ENCODE results near the gene PRG2.

The PRG2 gene

DNA sequence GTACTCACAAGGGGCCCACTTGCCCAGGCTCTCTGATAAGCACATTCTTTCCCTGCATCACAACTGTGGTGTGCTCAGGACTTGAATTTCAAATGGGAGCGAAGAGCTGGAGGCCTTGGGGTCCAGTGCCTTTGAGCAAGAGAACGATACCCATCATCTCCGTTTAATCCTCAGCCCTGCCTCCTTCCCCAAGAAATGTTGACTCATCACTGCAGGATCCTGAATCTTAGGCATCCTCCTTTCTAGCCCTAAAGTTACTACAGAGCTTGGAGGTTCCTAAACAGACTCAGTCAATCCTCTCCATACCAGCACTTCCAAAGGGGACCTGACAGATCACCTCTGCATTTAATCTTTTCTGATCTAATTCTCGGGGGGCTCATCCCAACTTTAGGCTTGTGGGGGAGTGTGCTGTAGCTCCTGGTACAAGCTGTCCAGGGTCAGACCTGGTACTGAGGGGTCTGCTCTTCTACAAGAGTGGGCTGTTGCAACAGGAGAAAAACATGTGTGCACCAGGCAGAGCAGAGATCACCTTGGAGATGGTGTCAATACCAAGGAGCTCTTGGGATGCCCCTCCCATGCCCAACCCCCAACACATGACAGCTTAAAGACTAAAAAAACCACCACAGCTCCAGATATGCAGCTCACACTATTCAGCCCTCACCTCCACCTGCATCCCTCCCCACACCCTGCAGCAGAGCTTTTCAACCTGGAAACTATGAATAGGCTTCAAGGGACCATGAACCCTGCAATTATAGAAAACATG is 3.9 kb upstream of the PRG2 start:
- no peak overlapping the region for H3K4me3 Mint-ChIP-seq
- no peak overlapping the region for H3K27ac Mint-ChIP-seq
- peaks cover 2% of the 10 kb centered on the region for H3K36me3 Mint-ChIP-seq
- H3K27me3 Mint-ChIP-seq: no peaks in the 10 kb centered on the region
- H3K4me1 Mint-ChIP-seq (ENCODE audit: low read depth): no peaks in the 10 kb centered on the region
- no peaks in the 10 kb centered on the region for H3K9me3 Mint-ChIP-seq (ENCODE audit: low read depth)

DNA sequence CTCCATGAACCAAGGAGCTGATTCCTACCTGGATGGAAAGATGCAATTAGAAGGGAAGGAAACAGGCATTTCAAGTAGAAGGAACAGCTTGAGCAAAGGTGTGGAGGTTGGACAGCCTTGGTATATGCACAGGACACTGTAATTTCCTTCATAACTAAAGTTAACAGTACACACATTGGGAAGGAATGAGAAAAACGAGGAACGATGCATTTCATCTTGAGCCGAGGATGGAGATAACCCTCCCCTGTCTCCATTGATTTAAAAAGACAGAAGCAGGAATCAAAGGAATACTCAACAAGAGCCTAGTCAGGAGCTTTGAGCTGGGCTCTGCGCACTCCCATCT is 2.3 kb upstream of the PRG2 start:
- no peaks in the 10 kb centered on the region for H3K9me3 Mint-ChIP-seq (ENCODE audit: low read depth)
- H3K36me3 Mint-ChIP-seq: peaks cover 2% of the 10 kb centered on the region
- H3K27ac Mint-ChIP-seq: no peak overlapping the region
- no peaks in the 10 kb centered on the region for H3K27me3 Mint-ChIP-seq
- H3K4me3 Mint-ChIP-seq: no peak overlapping the region
- no peaks in the 10 kb centered on the region for H3K4me1 Mint-ChIP-seq (ENCODE audit: low read depth)

DNA sequence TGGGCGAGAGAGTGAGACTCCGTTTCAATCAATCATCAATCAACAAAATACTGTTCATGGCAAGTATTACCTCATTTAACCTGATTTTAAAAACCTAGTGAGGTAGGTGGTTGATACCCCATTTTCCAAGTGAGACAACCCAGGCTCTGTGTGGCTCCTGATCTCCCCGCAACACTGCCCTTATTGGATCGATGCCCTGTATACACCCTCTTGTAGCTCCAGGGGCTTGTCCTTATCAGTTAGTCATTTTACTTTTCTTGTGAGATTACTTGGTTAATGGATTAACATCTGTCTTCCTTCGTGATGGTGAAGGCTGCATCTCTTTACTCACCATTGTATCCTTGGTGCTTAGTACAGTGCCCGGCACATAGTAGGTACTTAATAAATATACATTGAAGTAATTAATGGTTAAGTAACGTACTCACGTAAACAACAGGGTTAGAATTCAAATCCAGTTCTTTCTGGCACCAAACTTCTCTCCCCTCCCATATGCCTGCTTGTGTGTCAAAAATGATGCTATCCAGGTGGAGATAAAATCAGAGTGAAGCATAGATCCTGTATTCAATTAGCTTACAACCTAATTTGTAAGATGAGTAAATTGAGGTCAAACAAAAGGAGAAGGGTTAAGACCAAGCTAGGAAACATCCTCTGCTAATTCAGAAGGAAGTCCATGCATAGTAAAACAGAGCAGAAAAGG is 1.8 kb upstream of the PRG2 start:
- Mint-ChIP-seq H3K4me1 (ENCODE audit: low read depth) (no peaks in the 10 kb centered on the region), H3K27me3 (no peaks in the 10 kb centered on the region), H3K36me3 (peaks cover 2% of the 10 kb centered on the region), H3K27ac (no peak overlapping the region), H3K9me3 (ENCODE audit: low read depth) (no peaks in the 10 kb centered on the region), H3K4me3 (no peak overlapping the region)

DNA sequence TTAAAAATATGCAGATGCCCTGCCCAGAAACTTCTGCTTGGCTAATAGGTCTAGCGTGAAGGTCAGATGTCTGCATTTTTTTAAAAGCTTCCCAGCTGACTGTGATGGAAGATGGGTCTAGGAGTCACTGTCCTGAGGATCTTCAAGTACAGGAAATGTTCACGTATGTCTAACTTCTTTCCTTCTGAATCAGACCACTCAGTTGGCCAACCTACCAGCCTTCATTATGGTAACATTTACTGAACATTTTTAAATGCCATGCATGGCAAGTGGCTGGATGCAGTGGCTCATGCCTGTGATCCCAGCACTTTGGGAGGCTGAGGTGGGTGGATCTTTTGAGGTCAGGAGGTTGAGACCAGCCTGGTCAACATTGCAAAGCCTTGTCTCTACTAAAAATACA is 1.1 kb upstream of the PRG2 start:
- Mint-ChIP-seq H3K4me3 (no peak overlapping the region), H3K9me3 (ENCODE audit: low read depth) (no peaks in the 10 kb centered on the region), H3K4me1 (ENCODE audit: low read depth) (no peaks in the 10 kb centered on the region), H3K27ac (no peak overlapping the region), H3K36me3 (peaks cover 3% of the 10 kb centered on the region), H3K27me3 (no peaks in the 10 kb centered on the region)

DNA sequence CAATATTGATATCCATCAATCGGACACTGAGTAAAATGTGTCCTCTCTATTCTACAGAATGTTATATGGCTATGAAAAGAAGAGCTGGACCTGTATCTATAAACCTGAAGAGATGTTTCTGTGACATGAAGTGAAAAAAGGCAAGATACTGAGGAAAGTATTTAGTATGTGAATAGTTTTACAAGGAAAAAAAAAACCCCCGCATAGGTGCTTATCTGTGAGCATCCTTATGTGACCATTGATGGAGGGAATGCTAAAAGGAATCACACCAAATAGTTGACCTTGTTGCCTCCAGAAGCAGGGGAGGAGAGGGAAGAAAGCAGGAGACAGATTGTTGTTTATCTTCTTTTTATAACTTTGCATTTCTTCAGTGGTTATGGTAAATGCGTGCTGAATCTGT is 661 bp upstream of the PRG2 start:
- no peaks in the 10 kb centered on the region for H3K27me3 Mint-ChIP-seq
- no peak overlapping the region for H3K27ac Mint-ChIP-seq

DNA sequence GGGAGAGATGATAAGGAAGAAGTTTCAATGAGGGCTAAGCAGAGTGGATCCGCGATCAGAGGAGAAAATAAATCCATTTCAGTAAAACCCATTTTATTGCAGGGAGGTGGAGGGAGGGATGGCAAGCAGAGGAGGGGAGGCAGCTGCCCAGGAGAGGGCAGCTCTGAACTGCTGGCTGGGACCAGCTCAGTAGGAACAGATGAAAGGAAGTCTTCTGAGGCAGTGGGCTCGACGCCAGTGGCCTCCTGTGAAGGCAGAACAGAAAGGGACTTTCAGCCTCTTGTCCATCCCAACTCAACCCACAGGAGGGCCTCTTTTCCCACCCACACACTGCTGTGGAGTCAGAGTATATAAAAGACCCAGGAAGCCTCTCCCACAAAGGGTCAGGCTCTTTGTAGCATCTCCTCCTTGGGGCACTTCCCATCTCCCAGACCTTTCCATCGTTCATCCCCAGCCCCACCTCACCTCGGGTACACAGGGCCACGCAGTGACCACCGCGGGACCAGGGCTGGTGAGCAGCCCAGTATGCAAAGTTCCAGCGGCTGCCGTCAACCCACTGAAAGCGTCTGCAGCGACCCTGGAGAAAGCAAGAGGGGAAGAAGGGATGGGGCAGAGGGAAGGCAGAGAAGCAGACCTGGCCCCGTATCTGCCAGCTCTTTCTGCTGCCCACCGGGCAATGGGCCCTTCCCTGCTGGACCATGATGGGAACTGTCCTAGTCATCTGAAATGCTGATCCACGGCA is 3.0 kb downstream of the PRG2 start:
- Mint-ChIP-seq H3K36me3 (peaks cover 5% of the 10 kb centered on the region), H3K4me3 (no peak overlapping the region), H3K27ac (no peak overlapping the region), H3K9me3 (ENCODE audit: low read depth) (no peaks in the 10 kb centered on the region), H3K4me1 (ENCODE audit: low read depth) (no peaks in the 10 kb centered on the region), H3K27me3 (no peaks in the 10 kb centered on the region)

More for the DNA sequence above, 661 bp upstream of the PRG2 start:
- H3K36me3 Mint-ChIP-seq: peaks cover 5% of the 10 kb centered on the region
- no peaks in the 10 kb centered on the region for H3K9me3 Mint-ChIP-seq (ENCODE audit: low read depth)
- no peak overlapping the region for H3K4me3 Mint-ChIP-seq
- H3K4me1 Mint-ChIP-seq (ENCODE audit: low read depth): no peaks in the 10 kb centered on the region

DNA sequence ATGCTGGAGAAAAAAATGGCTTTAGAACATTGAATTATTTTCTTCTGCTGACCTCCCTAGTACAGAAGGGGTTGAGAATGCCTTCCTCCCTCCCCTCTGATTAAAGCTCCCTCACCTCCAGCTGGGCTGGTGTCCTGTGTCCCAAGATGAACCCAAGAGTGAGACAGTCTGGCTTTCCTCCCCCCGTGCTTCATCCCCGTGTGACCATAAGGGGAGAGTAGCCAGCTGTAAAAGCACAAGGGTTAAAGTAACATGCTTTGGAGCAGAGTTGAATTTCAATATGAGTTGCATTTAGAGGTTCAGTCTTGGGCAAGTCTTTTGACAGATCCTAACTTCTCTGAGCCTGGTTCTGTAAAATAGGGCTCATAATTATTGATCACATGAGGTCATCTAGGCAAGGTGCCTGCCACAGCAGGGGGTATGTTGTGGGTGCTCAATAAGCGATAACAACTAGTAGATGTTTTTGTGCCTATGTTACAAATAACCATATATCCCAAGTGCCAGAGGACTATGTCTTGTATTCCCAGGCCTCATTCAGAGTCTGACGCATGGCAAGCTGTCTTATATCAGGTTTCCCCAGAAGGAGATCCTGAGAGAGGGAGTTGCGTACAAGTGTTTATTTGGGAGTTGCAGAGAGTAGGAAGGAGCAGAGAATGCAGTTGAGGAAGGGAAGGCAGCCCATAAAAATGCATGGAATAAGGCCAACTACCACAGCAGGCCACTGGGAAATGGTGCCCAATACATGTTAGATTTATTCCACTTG is 4.1 kb downstream of the PRG2 start:
- Mint-ChIP-seq H3K27ac (no peak overlapping the region), H3K4me1 (ENCODE audit: low read depth) (no peaks in the 10 kb centered on the region), H3K4me3 (no peak overlapping the region), H3K27me3 (no peaks in the 10 kb centered on the region), H3K36me3 (peaks cover 3% of the 10 kb centered on the region), H3K9me3 (ENCODE audit: low read depth) (no peaks in the 10 kb centered on the region)

DNA sequence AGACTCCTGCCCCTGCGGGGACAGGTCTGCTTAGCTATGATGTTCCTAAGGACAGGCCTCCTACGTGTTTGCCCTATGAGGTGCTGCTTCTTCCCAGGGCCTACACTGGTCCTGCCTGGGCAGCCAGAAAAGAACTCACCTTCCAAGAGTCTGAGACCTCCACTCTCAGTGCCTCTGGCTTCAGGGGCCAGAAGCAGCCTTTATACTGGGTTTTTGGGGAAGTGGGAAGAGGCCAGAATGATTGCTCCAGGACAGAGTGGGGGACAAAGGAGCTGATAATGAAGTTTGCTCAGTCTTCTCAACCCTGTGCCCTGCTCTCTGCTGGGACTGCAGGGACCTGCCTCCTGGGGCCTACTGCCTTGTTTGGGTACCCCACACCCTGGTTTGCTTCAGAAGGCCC is 9.5 kb downstream of the PRG2 start, which contains the start of gene PRG3:
PRG3 (minus strand) TSS at position 176 of the 400 bp plus-strand sequence. CDS start 442 bp downstream, outside the sequence.
- Mint-ChIP-seq H3K4me1 (ENCODE audit: low read depth) (no peaks in the 10 kb centered on the region), H3K27me3 (peaks cover 6% of the 10 kb centered on the region), H3K9me3 (ENCODE audit: low read depth) (no peaks in the 10 kb centered on the region), H3K4me3 (no peak within 1 kb of the TSS), H3K36me3 (no peaks in the 10 kb centered on the region), H3K27ac (no peak within 1 kb of the TSS)

DNA sequence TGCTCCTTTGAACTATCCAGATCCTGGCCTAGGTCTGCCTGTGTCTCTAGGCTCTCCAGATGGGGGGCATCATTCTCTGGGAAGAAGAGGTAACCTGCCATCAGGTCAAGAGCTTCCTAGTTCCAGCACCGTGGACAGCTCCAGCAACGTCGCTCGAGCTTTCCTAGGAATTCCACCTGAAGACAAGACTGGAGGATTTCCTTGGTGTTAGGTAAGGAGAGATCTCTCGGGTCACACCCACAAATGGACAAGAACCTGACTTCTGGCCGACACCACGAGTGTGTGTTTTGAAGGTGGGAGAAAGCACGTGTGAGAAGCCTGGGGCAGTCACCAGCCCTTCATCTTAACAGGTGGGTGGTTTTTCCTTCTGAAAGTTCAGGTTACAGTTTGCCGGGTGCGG is 10.7 kb downstream of the PRG2 start:
- Mint-ChIP-seq H3K27me3 (peaks cover 6% of the 10 kb centered on the region), H3K4me3 (no peak overlapping the region), H3K9me3 (ENCODE audit: low read depth) (no peaks in the 10 kb centered on the region), H3K27ac (no peak overlapping the region), H3K36me3 (no peaks in the 10 kb centered on the region), H3K4me1 (ENCODE audit: low read depth) (no peaks in the 10 kb centered on the region)

DNA sequence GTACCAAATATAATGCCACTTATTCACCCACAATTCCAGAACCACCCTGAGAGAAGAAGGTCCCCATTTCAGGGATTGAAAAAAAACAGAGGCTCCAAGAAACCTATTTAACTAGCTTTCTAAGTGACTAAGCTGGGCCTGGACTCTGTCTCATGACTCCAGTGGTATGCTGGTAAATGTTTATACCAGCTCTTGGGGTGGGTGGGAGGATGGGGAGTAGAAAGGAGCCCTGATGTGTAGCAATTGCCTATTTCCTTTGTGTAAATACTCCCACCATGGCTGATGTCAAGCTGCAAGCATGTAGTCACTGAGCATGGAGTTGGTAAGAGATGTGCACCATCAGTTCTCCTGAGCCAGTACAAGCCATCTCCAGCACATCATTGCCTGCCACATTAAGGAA is 12.3 kb downstream of the PRG2 start:
- H3K27ac Mint-ChIP-seq: no peak overlapping the region
- H3K27me3 Mint-ChIP-seq: peaks cover 6% of the 10 kb centered on the region
- no peaks in the 10 kb centered on the region for H3K9me3 Mint-ChIP-seq (ENCODE audit: low read depth)
- no peaks in the 10 kb centered on the region for H3K4me1 Mint-ChIP-seq (ENCODE audit: low read depth)
- no peaks in the 10 kb centered on the region for H3K36me3 Mint-ChIP-seq
- no peak overlapping the region for H3K4me3 Mint-ChIP-seq

DNA sequence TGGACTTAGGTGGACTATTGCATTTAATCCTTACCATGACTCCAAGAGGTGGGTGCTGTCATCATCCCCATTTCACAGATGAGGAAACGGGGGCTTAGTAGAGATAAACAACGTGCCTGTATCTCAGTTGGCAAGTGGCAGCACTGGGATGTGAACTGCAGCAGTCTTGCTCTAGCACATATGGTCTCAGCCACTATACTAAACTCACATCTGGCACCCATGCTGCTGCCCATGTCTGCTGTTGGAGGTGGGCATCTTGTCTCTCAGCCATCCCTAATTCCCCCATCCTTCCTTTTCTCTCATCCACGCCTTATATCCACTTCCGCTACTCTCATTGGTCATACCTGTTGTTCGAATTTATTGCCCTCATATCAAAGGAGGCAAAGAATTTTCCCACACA is 13.3 kb downstream of the PRG2 start:
- H3K27me3 Mint-ChIP-seq: peaks cover 6% of the 10 kb centered on the region
- no peak overlapping the region for H3K4me3 Mint-ChIP-seq
- H3K9me3 Mint-ChIP-seq (ENCODE audit: low read depth): no peaks in the 10 kb centered on the region
- no peaks in the 10 kb centered on the region for H3K4me1 Mint-ChIP-seq (ENCODE audit: low read depth)
- no peaks in the 10 kb centered on the region for H3K36me3 Mint-ChIP-seq
- no peak overlapping the region for H3K27ac Mint-ChIP-seq

DNA sequence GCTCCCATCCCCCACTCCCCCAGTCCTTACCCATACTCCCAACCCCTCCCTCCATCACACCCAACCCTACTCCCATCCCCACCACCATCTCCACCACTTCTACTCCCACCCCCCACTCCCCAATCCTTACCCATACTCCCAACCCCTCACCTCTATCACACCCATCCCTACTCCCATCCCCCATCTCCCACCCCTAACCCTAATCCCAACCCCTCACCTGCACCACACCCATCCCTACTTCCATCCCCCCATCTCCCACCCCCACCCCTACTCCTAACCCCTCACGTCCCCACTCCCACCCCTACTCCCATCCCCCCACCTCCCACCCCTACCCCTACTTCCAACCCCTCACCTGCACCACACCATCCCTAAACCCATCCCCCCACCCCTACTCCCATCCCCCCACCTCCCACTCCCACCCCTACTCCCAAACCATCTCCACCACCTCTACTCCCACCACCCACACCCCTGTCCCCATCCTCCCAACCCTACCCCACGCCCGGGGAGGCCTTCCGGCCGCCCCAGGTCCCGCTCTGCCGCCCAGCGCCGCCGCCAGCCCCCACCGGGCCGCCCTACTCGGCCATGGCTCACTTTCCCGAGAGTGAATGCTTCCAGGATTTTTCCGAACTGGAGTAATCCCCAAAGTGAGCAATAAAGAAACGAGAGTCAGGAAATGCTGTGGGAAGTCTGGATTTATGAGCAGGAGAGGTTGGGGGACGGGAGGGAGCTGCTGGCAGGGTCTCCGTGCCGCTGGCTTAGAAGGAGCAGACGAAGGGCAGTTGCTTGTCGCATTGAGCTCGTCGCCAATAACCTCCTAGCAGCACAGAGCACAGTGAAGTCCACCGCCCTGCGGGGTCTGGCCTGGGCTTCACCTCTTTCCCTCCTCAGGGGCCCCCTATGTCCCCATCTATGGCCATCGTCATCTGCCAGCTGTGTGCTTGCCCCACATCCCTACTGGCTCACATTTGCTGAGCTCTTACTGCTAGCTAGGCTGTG is 14.1 kb downstream of the PRG2 start:
- H3K27ac Mint-ChIP-seq: no peak overlapping the region
- H3K4me1 Mint-ChIP-seq (ENCODE audit: low read depth): no peaks in the 10 kb centered on the region
- no peaks in the 10 kb centered on the region for H3K9me3 Mint-ChIP-seq (ENCODE audit: low read depth)
- no peaks in the 10 kb centered on the region for H3K36me3 Mint-ChIP-seq
- H3K27me3 Mint-ChIP-seq: peaks cover 6% of the 10 kb centered on the region
- H3K4me3 Mint-ChIP-seq: no peak overlapping the region

DNA sequence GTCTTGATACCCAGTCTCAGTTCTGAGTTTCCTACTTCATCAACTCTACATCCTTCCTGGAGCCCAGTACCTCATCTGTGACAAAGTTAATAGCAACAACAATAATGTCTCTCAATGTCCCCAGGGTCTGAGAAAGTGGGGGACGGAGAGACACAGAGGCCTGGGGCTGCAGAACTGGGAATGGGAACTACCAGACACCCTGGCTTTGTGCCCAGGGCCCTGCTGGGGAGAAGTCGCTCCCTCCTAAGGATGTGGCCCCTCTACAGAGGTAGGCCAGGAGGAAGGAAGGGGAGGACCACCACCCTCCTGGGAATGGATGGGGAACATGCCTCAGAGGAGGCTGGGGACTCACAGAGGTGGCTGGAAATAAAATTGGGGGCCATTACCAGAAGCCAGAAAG is 15.0 kb downstream of the PRG2 start:
- no peak overlapping the region for H3K4me3 Mint-ChIP-seq
- H3K36me3 Mint-ChIP-seq: no peaks in the 10 kb centered on the region
- H3K27ac Mint-ChIP-seq: no peak overlapping the region
- no peaks in the 10 kb centered on the region for H3K9me3 Mint-ChIP-seq (ENCODE audit: low read depth)
- H3K27me3 Mint-ChIP-seq: peaks cover 6% of the 10 kb centered on the region
- H3K4me1 Mint-ChIP-seq (ENCODE audit: low read depth): no peaks in the 10 kb centered on the region

DNA sequence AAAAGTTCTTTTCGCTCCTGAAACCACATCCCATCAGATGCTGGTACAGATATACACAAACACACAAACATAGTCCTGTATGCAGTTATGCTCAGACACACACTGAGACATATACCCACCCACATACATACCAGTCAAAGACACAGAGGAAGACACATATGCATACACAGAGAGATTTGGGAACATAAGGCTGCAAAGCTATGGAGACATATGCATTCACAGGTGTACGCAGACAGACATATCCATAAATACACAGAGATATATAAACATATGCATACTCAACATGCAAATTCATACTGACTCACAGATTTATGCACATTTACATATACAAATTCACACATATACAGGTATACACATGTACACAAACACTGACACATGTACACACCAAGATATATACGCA is 15.5 kb downstream of the PRG2 start:
- H3K36me3 Mint-ChIP-seq: no peaks in the 10 kb centered on the region
- no peaks in the 10 kb centered on the region for H3K4me1 Mint-ChIP-seq (ENCODE audit: low read depth)
- H3K9me3 Mint-ChIP-seq (ENCODE audit: low read depth): no peaks in the 10 kb centered on the region
- peaks cover 6% of the 10 kb centered on the region for H3K27me3 Mint-ChIP-seq
- no peak overlapping the region for H3K4me3 Mint-ChIP-seq
- H3K27ac Mint-ChIP-seq: no peak overlapping the region

Measured in activated naive CD8-positive, alpha-beta T cell (primary cell).